CD8-positive, alpha-beta memory T cell (primary cell): Measurements from ENCODE around the gene TUBG1. TPM values are rescaled to one million over a fixed set of nuclear protein-coding genes. Genes with fewer than 3 reads are reported as not detected.
A peak's percentile ranks its signal among the peaks of the same experiment; 100 is the strongest.

Experiments
- CTCF ChIA-PET: fragments of 350-600 bp; sonication (Branson Sonifier 250); formaldehyde crosslinking; loops from one replicate; lab custom pipeline; 2021; ENCODE audit warnings: antibody characterized with exemption; lab: Charles Lee
- POLR2A ChIA-PET: fragments of 350-600 bp; sonication (Branson Sonifier 250); formaldehyde crosslinking; loops from one replicate; lab custom pipeline; 2021; ENCODE audit warnings: antibody characterized with exemption; lab: Charles Lee
- DNase-seq, 5 donors: peaks; one replicate each; pipeline versions ENCODE4 v3.0.0 to v3.0.0-alpha.2; 2020 to 2022; ENCODE audit warnings: mixed read lengths in 1 of 5
- H3K27ac ChIP-seq: one replicate; pipeline ENCODE4 v1.7.0; 2013; ENCODE audit warnings: low read depth, mild to moderate bottlenecking, low read length, moderate library complexity
- H3K27me3 ChIP-seq: 2 replicates; pipeline ENCODE4 v1.7.0; 2013; ENCODE audit warnings: low read length, mild to moderate bottlenecking; ENCODE audit not compliant: insufficient read depth, poor library complexity, severe bottlenecking
- H3K36me3 ChIP-seq: 2 replicates; pipeline ENCODE4 v1.7.0; 2013; ENCODE audit warnings: mild to moderate bottlenecking, low read length, moderate library complexity; ENCODE audit not compliant: insufficient read depth
- H3K4me1 ChIP-seq: 2 replicates; pipeline ENCODE4 v1.7.0; 2013; ENCODE audit warnings: mild to moderate bottlenecking, low read length, moderate library complexity; ENCODE audit not compliant: insufficient read depth
- H3K4me3 ChIP-seq: 2 replicates; pipeline ENCODE4 v1.7.0; 2013; ENCODE audit warnings: mild to moderate bottlenecking, low read length
- H3K9me3 ChIP-seq: 2 replicates; pipeline ENCODE4 v1.7.0; 2013; ENCODE audit warnings: mild to moderate bottlenecking, low read length
- H3K27ac Mint-ChIP-seq, 8 donors: one replicate each; pipeline ENCODE4 v1.8.0; 2020 to 2021; ENCODE audit warnings: mixed read lengths in 8 of 8, mild to moderate bottlenecking in 6 of 8, inconsistent platforms in 3 of 8, moderate library complexity in 3 of 8
- H3K27me3 Mint-ChIP-seq, 2 donors: one replicate each; pipeline ENCODE4 v1.8.0; 2020 to 2021; ENCODE audit warnings: mixed read lengths in 2 of 2, mild to moderate bottlenecking in 1 of 2, moderate library complexity in 1 of 2
- H3K36me3 Mint-ChIP-seq, 3 donors: one replicate each; pipeline ENCODE4 v1.8.0; 2020 to 2021; ENCODE audit warnings: mixed read lengths in 3 of 3, inconsistent platforms in 1 of 3, mild to moderate bottlenecking in 1 of 3
- H3K4me1 Mint-ChIP-seq, 3 donors: one replicate each; pipeline ENCODE4 v1.8.0; 2020 to 2021; ENCODE audit warnings: mixed read lengths in 3 of 3, inconsistent platforms in 1 of 3, mild to moderate bottlenecking in 1 of 3
- H3K4me3 Mint-ChIP-seq, 7 donors: one replicate each; pipeline ENCODE4 v1.8.0; 2020 to 2021; ENCODE audit warnings: mixed read lengths in 7 of 7, mild to moderate bottlenecking in 6 of 7, moderate library complexity in 4 of 7, inconsistent platforms in 2 of 7
- H3K9me3 Mint-ChIP-seq, 5 donors: one replicate each; pipeline ENCODE4 v1.8.0; 2020 to 2022; ENCODE audit warnings: mixed read lengths in 5 of 5, mild to moderate bottlenecking in 3 of 5, moderate library complexity in 2 of 5, inconsistent platforms in 1 of 5
- polyA plus RNA-seq: library from polyadenylated mRNA; unstranded; fragments of 300-500 nt; fragmentation: Illumina TruSeq; gene quantifications from one replicate; pipeline ENCODE4 v1.2.3, GENCODE V29; 2021
- total RNA-seq, 2 experiments: library from RNA; stranded (reverse); gene quantifications; one replicate each; pipeline ENCODE4 v1.2.3, GENCODE V29; 2021

TUBG1 gene
- total and polyA plus RNA-seq, 3 experiments from 2014 or later = 11.1 to 119 (median 112) TPM

- Histone ChIP-seq H3K4me3 (no peak overlapping the region), H3K27me3 (no peaks in the 10 kb centered on the region), H3K9me3 (no peaks in the 10 kb centered on the region), H3K27ac (no peak overlapping the region), H3K36me3 (peaks cover 53% of the 10 kb centered on the region), H3K4me1 (peaks cover 18% of the 10 kb centered on the region)
- ChIA-PET CTCF (no interaction called here), POLR2A (interaction anchor here (0.5 kb wide), 1 partner anchor 34 kb away, joined by 3 read pairs; no protein-coding TSS in a partner anchor)
- DNase-seq = no peak
- H3K27ac Mint-ChIP-seq = peak overlapping the region in 6 of 8 donors; percentile 14 to 76 (median 53)
- H3K4me3 Mint-ChIP-seq = peak overlapping the region in 1 of 7 donors; percentile 68
- no peaks in the 10 kb centered on the region for H3K27me3 Mint-ChIP-seq
- H3K4me1 Mint-ChIP-seq = peaks cover 24 to 37% (median 29%) of the 10 kb centered on the region in 3 donors
- no peaks in the 10 kb centered on the region for H3K9me3 Mint-ChIP-seq
- H3K36me3 Mint-ChIP-seq = peaks cover 0 to 70% (median 17%) of the 10 kb centered on the region in 3 donors
Measured at GRCh38 chr17:42573095-42573494, 36.4 kb upstream of the TUBG1 start.

DNA sequence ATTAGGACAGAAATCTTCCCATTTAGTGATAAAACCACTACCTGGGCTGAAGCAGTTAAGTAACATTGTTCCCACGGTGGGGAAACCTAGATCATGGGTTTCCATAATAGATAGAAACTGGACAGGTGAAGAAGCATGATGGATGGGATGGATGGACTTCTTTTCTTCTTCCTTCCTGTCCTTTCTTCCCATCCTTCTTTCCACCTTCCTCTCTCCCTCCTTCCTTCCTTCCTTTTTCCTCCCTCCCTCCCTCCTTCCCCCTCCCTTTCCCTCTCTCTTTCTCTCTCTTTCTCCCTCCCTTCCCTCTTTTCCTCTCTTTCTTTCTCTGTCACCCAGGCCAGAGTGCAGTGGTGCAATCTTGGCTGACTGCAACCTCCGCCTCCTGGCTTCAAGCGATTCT lies 35.0 kb upstream of the TUBG1 start:
- H3K27ac ChIP-seq = no peak overlapping the region
- Mint-ChIP-seq H3K4me3 (peak overlapping the region in 1 of 7 donors; percentile 74), H3K36me3 (peaks cover 0 to 62% (median 17%) of the 10 kb centered on the region in 3 donors), H3K4me1 (peaks cover 28 to 36% (median 30%) of the 10 kb centered on the region in 3 donors), H3K27ac (peak overlapping the region in 1 of 8 donors; percentile 84), H3K27me3 (peaks cover 0 to 1% of the 10 kb centered on the region in 2 donors), H3K9me3 (no peaks in the 10 kb centered on the region)
- ChIA-PET POLR2A (no interaction called here), CTCF (interaction anchor here (0.6 to 1.4 kb wide), 2 partner anchors 26 to 104 kb away, joined by 4 read pairs; no protein-coding TSS in a partner anchor)
- H3K4me1 ChIP-seq = peaks cover 13% of the 10 kb centered on the region
- peaks cover 46% of the 10 kb centered on the region for H3K36me3 ChIP-seq
- DNase-seq = no peak
- H3K9me3 ChIP-seq = no peaks in the 10 kb centered on the region
- H3K27me3 ChIP-seq = no peaks in the 10 kb centered on the region
- H3K4me3 ChIP-seq = no peak overlapping the region

GRCh38 chr17:42577140-42577531 lies 32.3 kb upstream of the TUBG1 start:
- Mint-ChIP-seq H3K9me3 (no peaks in the 10 kb centered on the region), H3K4me3 (peak overlapping the region; percentile 80 to 99 (median 98)), H3K27me3 (peaks cover 0 to 1% of the 10 kb centered on the region in 2 donors), H3K4me1 (peaks cover 30 to 34% (median 31%) of the 10 kb centered on the region in 3 donors), H3K27ac (peak overlapping the region in 7 of 8 donors; percentile 74 to 98 (median 85)), H3K36me3 (peaks cover 0 to 61% (median 6%) of the 10 kb centered on the region in 3 donors)
- POLR2A ChIA-PET = interaction anchor here (0.8 to 2.6 kb wide), 6 partner anchors 9 to 102 kb away, joined by 3 to 12 read pairs (median 4); partner anchors contain the start of genes MLX, NAGLU, RETREG3 and TUBG1
- Histone ChIP-seq H3K9me3 (no peaks in the 10 kb centered on the region), H3K4me1 (peaks cover 13% of the 10 kb centered on the region), H3K27me3 (no peaks in the 10 kb centered on the region), H3K27ac (peak overlapping the region; percentile 64), H3K36me3 (peaks cover 49% of the 10 kb centered on the region), H3K4me3 (peak overlapping the region; percentile 96)
- DNase-seq = no peak
- CTCF ChIA-PET = interaction anchor here (0.7 to 5.5 kb wide), 22 partner anchors 7 to 263 kb away, joined by 3 to 44 read pairs (median 7); partner anchors contain the start of genes BECN1, CCR10, COASY and MLX

GRCh38 chr17:42577532-42578281 lies 31.8 kb upstream of the TUBG1 start, which contains the start of gene PSMC3IP:
TSS of gene PSMC3IP (minus strand) at chr17:42577729. CDS start at chr17:42577686, 43 bp downstream.
- H3K27ac Mint-ChIP-seq = peak within 1 kb of the TSS; percentile 74 to 99 (median 97)
- ChIA-PET CTCF (interaction anchor here (0.7 to 5.5 kb wide), 46 partner anchors 8 to 264 kb away, joined by 3 to 44 read pairs (median 5); partner anchors contain the start of genes BECN1, CCR10, COASY and MLX), POLR2A (interaction anchor here (0.6 to 2.6 kb wide), 9 partner anchors 9 to 612 kb away, joined by 3 to 12 read pairs (median 4); partner anchors contain the start of genes MLX, NAGLU, RETREG3 and TUBG1)
- peaks cover 50% of the 10 kb centered on the region for H3K36me3 ChIP-seq
- peaks cover 30 to 34% (median 31%) of the 10 kb centered on the region in 3 donors for H3K4me1 Mint-ChIP-seq
- peak within 1 kb of the TSS; percentile 89 to 99 (median 98) for H3K4me3 Mint-ChIP-seq
- H3K4me1 ChIP-seq = peaks cover 13% of the 10 kb centered on the region
- H3K27ac ChIP-seq = peak within 1 kb of the TSS; percentile 85
- no peaks in the 10 kb centered on the region for H3K9me3 ChIP-seq
- H3K4me3 ChIP-seq = peak within 1 kb of the TSS; percentile 96
- peaks cover 0 to 61% (median 6%) of the 10 kb centered on the region in 3 donors for H3K36me3 Mint-ChIP-seq
- H3K27me3 ChIP-seq = no peaks in the 10 kb centered on the region
- peak; percentile 82 to 93 (median 89) for DNase-seq
- H3K9me3 Mint-ChIP-seq = no peaks in the 10 kb centered on the region
- H3K27me3 Mint-ChIP-seq = peaks cover 0 to 1% of the 10 kb centered on the region in 2 donors

DNA sequence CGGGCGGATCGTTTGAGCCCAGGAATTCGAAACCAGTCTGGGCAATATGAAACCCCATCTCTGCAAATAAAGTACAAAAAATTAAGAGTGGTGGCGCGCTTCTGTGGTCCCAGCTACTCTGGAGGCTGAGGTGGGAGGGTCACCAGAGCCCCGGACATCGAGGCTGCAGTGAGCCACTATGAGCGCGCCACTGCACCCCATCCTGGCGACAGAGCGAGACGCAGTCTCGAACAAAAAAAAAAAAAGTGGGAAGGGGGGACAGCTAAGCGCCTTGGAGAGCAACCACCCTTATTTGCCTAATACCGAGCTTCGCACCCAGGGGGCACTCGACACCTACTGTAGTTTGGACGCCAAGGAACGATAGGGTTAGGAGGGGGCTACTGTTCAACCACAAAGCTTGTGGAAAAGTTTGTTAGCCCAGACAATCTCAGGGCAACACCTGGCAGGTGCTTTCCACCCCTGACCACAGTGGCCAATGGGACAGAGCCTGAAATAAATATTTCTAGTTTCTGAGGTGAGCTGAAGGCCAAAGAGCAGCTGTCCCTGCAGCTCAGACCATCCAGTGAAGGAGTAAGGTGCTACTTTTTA lies 31.1 kb upstream of the TUBG1 start:
- peak overlapping the region; percentile 89 to 99 (median 98) for H3K4me3 Mint-ChIP-seq
- Histone ChIP-seq H3K27ac (peak overlapping the region; percentile 85), H3K4me1 (peaks cover 13% of the 10 kb centered on the region), H3K4me3 (peak overlapping the region; percentile 96), H3K36me3 (peaks cover 50% of the 10 kb centered on the region), H3K27me3 (no peaks in the 10 kb centered on the region), H3K9me3 (no peaks in the 10 kb centered on the region)
- DNase-seq = peak; percentile 40 to 76 (median 55)
- POLR2A ChIA-PET = interaction anchor here (0.6 to 2.6 kb wide), 9 partner anchors 8 to 612 kb away, joined by 3 to 12 read pairs (median 4); partner anchors contain the start of genes MLX, RETREG3 and TUBG1
- peak overlapping the region; percentile 74 to 99 (median 97) for H3K27ac Mint-ChIP-seq
- H3K9me3 Mint-ChIP-seq = no peaks in the 10 kb centered on the region
- H3K27me3 Mint-ChIP-seq = peaks cover 0 to 1% of the 10 kb centered on the region in 2 donors
- CTCF ChIA-PET = interaction anchor here (0.8 to 5.5 kb wide), 43 partner anchors 8 to 250 kb away, joined by 3 to 44 read pairs (median 5); partner anchors contain the start of genes BECN1, CCR10, COASY and MLX
- H3K36me3 Mint-ChIP-seq = peaks cover 3 to 61% (median 7%) of the 10 kb centered on the region in 3 donors
- H3K4me1 Mint-ChIP-seq = peaks cover 29 to 32% (median 30%) of the 10 kb centered on the region in 3 donors

DNA sequence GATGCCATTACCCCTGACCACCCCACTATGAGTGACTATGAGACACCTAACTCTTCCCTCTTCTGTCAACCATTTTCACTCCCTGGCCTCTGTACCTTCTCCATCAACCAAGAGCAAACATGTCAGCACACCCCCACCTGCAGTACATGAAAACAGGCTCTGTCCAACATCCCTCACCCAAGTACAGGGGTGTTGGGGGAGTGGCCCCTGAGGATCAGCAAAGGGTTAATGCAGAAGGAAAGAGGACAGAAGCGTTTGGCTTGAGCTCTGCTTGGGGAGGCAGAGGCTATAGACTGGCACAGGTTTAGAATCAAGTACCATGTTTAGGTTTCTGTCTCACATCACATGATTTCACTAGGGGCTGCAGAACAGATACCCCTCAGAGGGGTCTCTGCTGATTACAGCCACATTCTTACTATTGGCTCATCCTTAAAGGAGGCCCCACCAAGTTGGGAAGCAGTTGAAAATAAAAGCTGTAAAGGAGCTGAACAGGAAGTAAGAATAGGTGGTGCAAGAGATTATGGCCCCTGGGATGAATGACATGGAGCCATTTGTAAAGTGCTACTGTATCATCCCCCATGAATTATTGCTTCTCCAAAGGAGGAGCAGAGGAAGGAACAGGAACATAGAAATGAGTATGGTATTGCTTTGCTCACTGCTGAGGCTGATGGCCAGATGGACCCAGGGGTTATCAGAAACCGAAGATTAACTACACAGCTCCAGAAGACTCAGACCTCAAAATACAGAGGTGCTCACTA lies 29.5 kb upstream of the TUBG1 start:
- Histone ChIP-seq H3K4me1 (peaks cover 13% of the 10 kb centered on the region), H3K36me3 (peaks cover 54% of the 10 kb centered on the region), H3K4me3 (no peak overlapping the region), H3K27me3 (no peaks in the 10 kb centered on the region), H3K9me3 (no peaks in the 10 kb centered on the region), H3K27ac (no peak overlapping the region)
- peak overlapping the region in 6 of 7 donors; percentile 8 to 69 (median 38) for H3K4me3 Mint-ChIP-seq
- peaks cover 3 to 67% (median 10%) of the 10 kb centered on the region in 3 donors for H3K36me3 Mint-ChIP-seq
- CTCF ChIA-PET = interaction anchor here (0.7 to 5.5 kb wide), 4 partner anchors 26 to 418 kb away, joined by 3 to 44 read pairs (median 6); partner anchors contain the start of genes CCR10, PLEKHH3 and RPL27
- peak overlapping the region in 6 of 8 donors; percentile 37 to 91 (median 74) for H3K27ac Mint-ChIP-seq
- H3K9me3 Mint-ChIP-seq = no peaks in the 10 kb centered on the region
- peaks cover 26 to 32% (median 30%) of the 10 kb centered on the region in 3 donors for H3K4me1 Mint-ChIP-seq
- POLR2A ChIA-PET = interaction anchor here (0.6 kb wide), 2 partner anchors 20 to 184 kb away, joined by 3 read pairs; no protein-coding TSS in a partner anchor
- no peak for DNase-seq
- H3K27me3 Mint-ChIP-seq = peaks cover 0 to 1% of the 10 kb centered on the region in 2 donors
